Nephron progenitor cell (in vitro differentiated cells): ENCODE data around the gene PRR22.
"Not testable (repeated sequence)": the region's sequence is repeated elsewhere in the genome, so short reads cannot be mapped to it uniquely, and the experiment has no call there.

Experiments
- DNase-seq: peaks from one replicate; pipeline ENCODE4 v3.0.0; 2021
- H3K27ac Mint-ChIP-seq: 2 replicates; pipeline ENCODE4 v1.8.0; 2021; ENCODE audit warnings: mild to moderate bottlenecking, moderate library complexity, mixed read lengths
- H3K27me3 Mint-ChIP-seq: 2 replicates; pipeline ENCODE4 v1.8.0; 2021; ENCODE audit warnings: mild to moderate bottlenecking, low read depth, mixed read lengths; ENCODE audit not compliant: poor library complexity
- H3K36me3 Mint-ChIP-seq: 2 replicates; pipeline ENCODE4 v1.8.0; 2021; ENCODE audit warnings: low read depth, mixed read lengths
- H3K4me1 Mint-ChIP-seq: 2 replicates; pipeline ENCODE4 v1.8.0; 2021; ENCODE audit warnings: mixed read lengths
- H3K4me3 Mint-ChIP-seq: 2 replicates; pipeline ENCODE4 v1.8.0; 2021; ENCODE audit warnings: mild to moderate bottlenecking, moderate library complexity, mixed read lengths
- H3K9me3 Mint-ChIP-seq: 2 replicates; pipeline ENCODE4 v1.8.0; 2021; ENCODE audit warnings: mild to moderate bottlenecking, moderate library complexity, mixed read lengths
- TF ChIP-seq, protein P1 (sequence below): fragments of 200-600 bp; sonication (generic); IDR thresholded peaks from 2 replicates; pipeline ENCODE4 v1.5.0; 2021; ENCODE audit warnings: antibody characterized with exemption

The PRR22 gene

GRCh38 chr19:5786593-5787408 lies 2.3 kb upstream of the PRR22 start:
- no peak overlapping the region for H3K4me3 Mint-ChIP-seq
- no peak overlapping the region for H3K27ac Mint-ChIP-seq
- peaks cover 13% of the 10 kb centered on the region for H3K4me1 Mint-ChIP-seq
- no peak for DNase-seq
- peaks cover 4% of the 10 kb centered on the region for H3K9me3 Mint-ChIP-seq
- H3K36me3 Mint-ChIP-seq, result peaks cover 35% of the 10 kb centered on the region
- H3K27me3 Mint-ChIP-seq, result no peaks in the 10 kb centered on the region
- TF ChIP-seq, protein P1, sequence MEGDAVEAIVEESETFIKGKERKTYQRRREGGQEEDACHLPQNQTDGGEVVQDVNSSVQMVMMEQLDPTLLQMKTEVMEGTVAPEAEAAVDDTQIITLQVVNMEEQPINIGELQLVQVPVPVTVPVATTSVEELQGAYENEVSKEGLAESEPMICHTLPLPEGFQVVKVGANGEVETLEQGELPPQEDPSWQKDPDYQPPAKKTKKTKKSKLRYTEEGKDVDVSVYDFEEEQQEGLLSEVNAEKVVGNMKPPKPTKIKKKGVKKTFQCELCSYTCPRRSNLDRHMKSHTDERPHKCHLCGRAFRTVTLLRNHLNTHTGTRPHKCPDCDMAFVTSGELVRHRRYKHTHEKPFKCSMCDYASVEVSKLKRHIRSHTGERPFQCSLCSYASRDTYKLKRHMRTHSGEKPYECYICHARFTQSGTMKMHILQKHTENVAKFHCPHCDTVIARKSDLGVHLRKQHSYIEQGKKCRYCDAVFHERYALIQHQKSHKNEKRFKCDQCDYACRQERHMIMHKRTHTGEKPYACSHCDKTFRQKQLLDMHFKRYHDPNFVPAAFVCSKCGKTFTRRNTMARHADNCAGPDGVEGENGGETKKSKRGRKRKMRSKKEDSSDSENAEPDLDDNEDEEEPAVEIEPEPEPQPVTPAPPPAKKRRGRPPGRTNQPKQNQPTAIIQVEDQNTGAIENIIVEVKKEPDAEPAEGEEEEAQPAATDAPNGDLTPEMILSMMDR, result no peak

- no peak overlapping the region for H3K4me3 Mint-ChIP-seq
- H3K36me3 Mint-ChIP-seq, result peaks cover 29% of the 10 kb centered on the region
- TF ChIP-seq, protein P1, result no peak
- no peak for DNase-seq
- H3K4me1 Mint-ChIP-seq, result peaks cover 5% of the 10 kb centered on the region
- H3K9me3 Mint-ChIP-seq, result no peaks in the 10 kb centered on the region
- H3K27me3 Mint-ChIP-seq, result no peaks in the 10 kb centered on the region
- no peak overlapping the region for H3K27ac Mint-ChIP-seq
Measured at GRCh38 chr19:5785423-5785822, 877 bp upstream of the PRR22 start.

- Mint-ChIP-seq H3K9me3 (no peaks in the 10 kb centered on the region), H3K4me1 (no peaks in the 10 kb centered on the region)
Measured at GRCh38 chr19:5782945-5783919, 1.3 kb downstream of the PRR22 start.

DNA sequence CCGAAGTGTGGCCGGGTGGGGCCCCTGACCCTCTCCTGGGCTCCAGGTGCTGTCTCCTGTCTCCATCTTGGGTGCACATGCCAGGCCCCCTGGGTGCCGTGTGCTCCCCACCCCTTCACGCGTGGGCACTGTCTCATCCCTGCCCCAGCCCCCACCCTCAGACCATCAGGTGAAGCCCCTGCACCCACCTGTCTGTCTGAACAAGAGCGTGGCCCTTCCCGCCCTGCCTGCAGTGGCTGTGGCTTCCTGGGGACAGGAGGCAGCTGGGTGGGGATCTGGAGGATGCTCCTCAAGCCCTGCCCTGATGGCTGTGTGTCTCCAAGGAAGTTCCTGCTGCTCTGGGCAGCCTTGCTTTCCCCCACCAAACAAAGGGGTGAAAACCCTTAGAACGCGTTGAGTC lies 2.2 kb downstream of the PRR22 start:
- DNase-seq, result no peak
- TF ChIP-seq, protein P1, result no peak
- Mint-ChIP-seq H3K36me3 (peaks cover 12% of the 10 kb centered on the region), H3K27me3 (no peaks in the 10 kb centered on the region), H3K4me1 (no peaks in the 10 kb centered on the region), H3K27ac (no peak overlapping the region), H3K4me3 (no peak overlapping the region), H3K9me3 (no peaks in the 10 kb centered on the region)

More at GRCh38 chr19:5782945-5783919, 1.3 kb downstream of the PRR22 start:
- no peaks in the 10 kb centered on the region for H3K27me3 Mint-ChIP-seq
- DNase-seq, result no peak
- peaks cover 17% of the 10 kb centered on the region for H3K36me3 Mint-ChIP-seq
- TF ChIP-seq, protein P1, result no peak
- H3K27ac Mint-ChIP-seq, result no peak overlapping the region
- no peak overlapping the region for H3K4me3 Mint-ChIP-seq

- H3K27ac Mint-ChIP-seq, H3K4me3 Mint-ChIP-seq, H3K4me1 Mint-ChIP-seq, H3K9me3 Mint-ChIP-seq, H3K27me3 Mint-ChIP-seq, DNase-seq, H3K36me3 Mint-ChIP-seq: not testable (repeated sequence)
Measured at GRCh38 chr19:5780916-5781315, 3.6 kb downstream of the PRR22 start.

- Mint-ChIP-seq H3K9me3 (no peaks in the 10 kb centered on the region), H3K36me3 (no peaks in the 10 kb centered on the region), H3K27me3 (peaks cover 10% of the 10 kb centered on the region), H3K4me1 (no peaks in the 10 kb centered on the region), H3K27ac (no peak overlapping the region), H3K4me3 (no peak overlapping the region)
- TF ChIP-seq, protein P1, result no peak
- no peak for DNase-seq
Measured at GRCh38 chr19:5778402-5778801, 6.1 kb downstream of the PRR22 start.
